ENCODE measurements around the gene USP17L26. TPM values are rescaled to one million over a fixed set of nuclear protein-coding genes. Genes with fewer than 3 reads are reported as not detected.
"Not testable (repeated sequence)": the region's sequence is repeated elsewhere in the genome, so short reads cannot be mapped to it uniquely, and the experiment has no call there.

The USP17L26 gene
- total RNA-seq, 1 experiment from 2014 or later: not detected

DNA sequence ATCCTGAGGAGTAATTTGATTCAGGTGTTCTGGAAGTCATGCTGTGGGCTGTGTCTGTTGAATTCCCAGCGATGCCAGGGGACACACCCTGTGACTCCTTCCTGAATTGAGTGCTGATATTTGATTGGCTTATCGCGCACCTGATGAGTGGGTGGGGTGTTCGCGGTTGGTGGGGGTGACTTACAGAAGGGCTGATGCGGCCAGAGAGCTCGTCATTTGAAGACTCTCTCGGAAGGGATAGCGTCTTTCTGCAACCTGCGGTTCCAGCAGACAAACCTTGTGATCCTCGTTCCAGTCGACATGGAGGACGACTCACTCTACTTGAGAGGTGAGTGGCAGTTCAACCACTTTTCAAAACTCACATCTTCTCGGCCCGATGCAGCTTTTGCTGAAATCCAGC is 18.9 kb downstream of the USP17L26 start, which contains the start of gene USP17L29:
Gene USP17L29, plus strand, starts transcription at position 301 of the 400 bp plus-strand sequence. Its CDS starts 0 bp downstream, at position 301.
- WGBS (ENCODE audit: extremely low coverage, insufficient read length, low lambda C conversion rate): no CpG with 5 or more reads among the region's 15 CpGs
- H3T11ph ChIP-seq (ENCODE audit: low read length); H4K5ac ChIP-seq (ENCODE audit: insufficient read length, low read depth, low read length); H3K36me3 Mint-ChIP-seq (ENCODE audit: insufficient read depth in 1 of 3, low read depth in 3 of 3); H4K91ac ChIP-seq (ENCODE audit: insufficient read length, low read depth, low read length); H3K4ac ChIP-seq (ENCODE audit: low read depth, low read length); H2AFZ ChIP-seq (ENCODE audit: low read length); H2BK15ac ChIP-seq (ENCODE audit: low read depth, low read length); H3K4me2 ChIP-seq (ENCODE audit: insufficient read depth, insufficient read length, low read length); H3K23ac ChIP-seq (ENCODE audit: insufficient read length, low read depth, low read length); DNase-seq; H2BK120ac ChIP-seq (ENCODE audit: low read depth, low read length, poor library complexity, severe bottlenecking); H3K18ac ChIP-seq (ENCODE audit: insufficient read length, low read depth, low read length); H3K56ac ChIP-seq (ENCODE audit: insufficient read length, low read depth, low read length); H2BK12ac ChIP-seq (ENCODE audit: insufficient read length, low read depth, low read length); H3K4me1 ChIP-seq (ENCODE audit: insufficient read depth, low read length); H3K27ac Mint-ChIP-seq; H3K9me3 Mint-ChIP-seq; H2BK20ac ChIP-seq (ENCODE audit: low read depth, low read length, poor library complexity, severe bottlenecking); H3K4me3 Mint-ChIP-seq; H2AK5ac ChIP-seq (ENCODE audit: insufficient read length, low read length); H2BK5ac ChIP-seq (ENCODE audit: insufficient read length, low read length); H3K27me3 Mint-ChIP-seq (ENCODE audit: low read depth); H4K8ac ChIP-seq (replicated peaks; ENCODE audit: insufficient read length, low read depth, low read length); H3K79me2 ChIP-seq (ENCODE audit: insufficient read depth, low read length); H4K20me1 ChIP-seq (ENCODE audit: control insufficient read depth, insufficient read depth, insufficient read length); H3K27ac ChIP-seq (ENCODE audit: insufficient read length, low read depth, low read length); H3K9ac ChIP-seq (ENCODE audit: extremely low read depth, insufficient read length, low read length); H3K79me1 ChIP-seq (ENCODE audit: insufficient read depth, low read depth, low read length, poor library complexity, severe bottlenecking); H3K4me1 Mint-ChIP-seq; H3K27me3 ChIP-seq (ENCODE audit: insufficient read depth, low read length); H3K9me3 ChIP-seq (ENCODE audit: control insufficient read depth, low read depth, low read length); H3K23me2 ChIP-seq (ENCODE audit: insufficient read length, low read depth, low read length, poor library complexity, severe bottlenecking); H3K14ac ChIP-seq (ENCODE audit: insufficient read depth, low read length): not testable (repeated sequence)

DNA sequence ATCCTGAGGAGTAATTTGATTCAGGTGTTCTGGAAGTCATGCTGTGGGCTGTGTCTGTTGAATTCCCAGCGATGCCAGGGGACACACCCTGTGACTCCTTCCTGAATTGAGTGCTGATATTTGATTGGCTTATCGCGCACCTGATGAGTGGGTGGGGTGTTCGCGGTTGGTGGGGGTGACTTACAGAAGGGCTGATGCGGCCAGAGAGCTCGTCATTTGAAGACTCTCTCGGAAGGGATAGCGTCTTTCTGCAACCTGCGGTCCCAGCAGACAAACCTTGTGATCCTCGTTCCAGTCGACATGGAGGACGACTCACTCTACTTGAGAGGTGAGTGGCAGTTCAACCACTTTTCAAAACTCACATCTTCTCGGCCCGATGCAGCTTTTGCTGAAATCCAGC is 28.4 kb downstream of the USP17L26 start, which contains the start of gene USP17L30:
Gene USP17L30, plus strand, starts transcription at position 301 of the 400 bp plus-strand sequence. Its CDS starts 0 bp downstream, at position 301.
- H4K20me1 ChIP-seq (ENCODE audit: control insufficient read depth, insufficient read depth, insufficient read length); H3K27ac Mint-ChIP-seq; H2BK12ac ChIP-seq (ENCODE audit: insufficient read length, low read depth, low read length); H3K36me3 Mint-ChIP-seq (ENCODE audit: insufficient read depth in 1 of 3, low read depth in 3 of 3); H3K4me3 Mint-ChIP-seq; H4K91ac ChIP-seq (ENCODE audit: insufficient read length, low read depth, low read length); H3K79me1 ChIP-seq (ENCODE audit: insufficient read depth, low read depth, low read length, poor library complexity, severe bottlenecking); H3K27me3 Mint-ChIP-seq (ENCODE audit: low read depth); H2BK20ac ChIP-seq (ENCODE audit: low read depth, low read length, poor library complexity, severe bottlenecking); H3K23ac ChIP-seq (ENCODE audit: insufficient read length, low read depth, low read length); H3K9me3 Mint-ChIP-seq; H2BK5ac ChIP-seq (ENCODE audit: insufficient read length, low read length); H3K27me3 ChIP-seq (ENCODE audit: insufficient read depth, low read length); H3K27ac ChIP-seq (ENCODE audit: insufficient read length, low read depth, low read length); H2BK120ac ChIP-seq (ENCODE audit: low read depth, low read length, poor library complexity, severe bottlenecking); DNase-seq; H2AFZ ChIP-seq (ENCODE audit: low read length); H4K8ac ChIP-seq (replicated peaks; ENCODE audit: insufficient read length, low read depth, low read length); H3K9ac ChIP-seq (ENCODE audit: extremely low read depth, insufficient read length, low read length); H3T11ph ChIP-seq (ENCODE audit: low read length); H3K4ac ChIP-seq (ENCODE audit: low read depth, low read length); H2BK15ac ChIP-seq (ENCODE audit: low read depth, low read length); H2AK5ac ChIP-seq (ENCODE audit: insufficient read length, low read length); H3K4me1 ChIP-seq (ENCODE audit: insufficient read depth, low read length); H3K23me2 ChIP-seq (ENCODE audit: insufficient read length, low read depth, low read length, poor library complexity, severe bottlenecking); H3K4me1 Mint-ChIP-seq; H4K5ac ChIP-seq (ENCODE audit: insufficient read length, low read depth, low read length); H3K9me3 ChIP-seq (ENCODE audit: control insufficient read depth, low read depth, low read length); H3K18ac ChIP-seq (ENCODE audit: insufficient read length, low read depth, low read length); H3K79me2 ChIP-seq (ENCODE audit: insufficient read depth, low read length); H3K56ac ChIP-seq (ENCODE audit: insufficient read length, low read depth, low read length); H3K14ac ChIP-seq (ENCODE audit: insufficient read depth, low read length); H3K4me2 ChIP-seq (ENCODE audit: insufficient read depth, insufficient read length, low read length): not testable (repeated sequence)
- WGBS (ENCODE audit: extremely low coverage, insufficient read length, low lambda C conversion rate): no CpG with 5 or more reads among the region's 15 CpGs
